Measurements from ENCODE around the gene PGM3.

Gene PGM3

GRCh38 chr6:83192871-83193746, at the start of gene PGM3, which contains the start of gene RWDD2A:
Gene PGM3, minus strand, starts transcription at chr6:83193265. Its CDS starts 2,253 bp downstream, at chr6:83191012.
Gene RWDD2A, plus strand, starts transcription at chr6:83193357. Its CDS starts 1,095 bp downstream, at chr6:83194452.
- Mint-ChIP-seq H3K4me3 (peak within 1 kb of the TSS; percentile 96), H3K9me3 (no peaks in the 10 kb centered on the region), H3K27ac (peak within 1 kb of the TSS; percentile 97), H3K4me1 (peaks cover 21% of the 10 kb centered on the region), H3K36me3 (peaks cover 39% of the 10 kb centered on the region)
- DNase-seq (ENCODE audit: low spot score in 2 of 2): peak; percentile 81 to 93
- ATAC-seq: peak; percentile 97

- no peak for DNase-seq (ENCODE audit: low spot score in 2 of 2)
- Mint-ChIP-seq H3K4me1 (no peaks in the 10 kb centered on the region), H3K9me3 (no peaks in the 10 kb centered on the region), H3K4me3 (no peak overlapping the region), H3K36me3 (no peaks in the 10 kb centered on the region), H3K27ac (no peak overlapping the region)
- no peak for ATAC-seq
These were observed 38.1 kb upstream of the PGM3 start for GRCh38 chr6:83231146-83231545.

GRCh38 chr6:83226517-83226916, 33.5 kb upstream of the PGM3 start:
- Mint-ChIP-seq H3K9me3 (no peaks in the 10 kb centered on the region), H3K4me3 (no peak overlapping the region), H3K4me1 (no peaks in the 10 kb centered on the region), H3K36me3 (no peaks in the 10 kb centered on the region), H3K27ac (no peak overlapping the region)
- ATAC-seq: no peak
- no peak for DNase-seq (ENCODE audit: low spot score in 2 of 2)

GRCh38 chr6:83221889-83222479, 28.9 kb upstream of the PGM3 start:
- H3K27ac Mint-ChIP-seq: no peak overlapping the region
- no peak overlapping the region for H3K4me3 Mint-ChIP-seq
- no peaks in the 10 kb centered on the region for H3K4me1 Mint-ChIP-seq
- H3K36me3 Mint-ChIP-seq: no peaks in the 10 kb centered on the region
- no peaks in the 10 kb centered on the region for H3K9me3 Mint-ChIP-seq
- ATAC-seq: no peak
- no peak for DNase-seq (ENCODE audit: low spot score in 2 of 2)

GRCh38 chr6:83221276-83221675, 28.2 kb upstream of the PGM3 start:
- Mint-ChIP-seq H3K4me1 (no peaks in the 10 kb centered on the region), H3K9me3 (no peaks in the 10 kb centered on the region), H3K27ac (no peak overlapping the region), H3K36me3 (no peaks in the 10 kb centered on the region), H3K4me3 (no peak overlapping the region)
- no peak for DNase-seq (ENCODE audit: low spot score in 2 of 2)
- no peak for ATAC-seq

- Mint-ChIP-seq H3K4me1 (no peaks in the 10 kb centered on the region), H3K36me3 (no peaks in the 10 kb centered on the region), H3K9me3 (no peaks in the 10 kb centered on the region), H3K4me3 (no peak overlapping the region), H3K27ac (peak overlapping the region; percentile 33)
- ATAC-seq (no peak), DNase-seq (ENCODE audit: low spot score in 2 of 2) (no peak)
These were observed 27.1 kb upstream of the PGM3 start for GRCh38 chr6:83220121-83220520.

- ATAC-seq (no peak), DNase-seq (ENCODE audit: low spot score in 2 of 2) (no peak)
- Mint-ChIP-seq H3K27ac (no peak overlapping the region), H3K9me3 (no peaks in the 10 kb centered on the region), H3K4me1 (no peaks in the 10 kb centered on the region), H3K4me3 (no peak overlapping the region), H3K36me3 (no peaks in the 10 kb centered on the region)
These were observed 25.6 kb upstream of the PGM3 start for GRCh38 chr6:83218646-83219045.

- no peak for DNase-seq (ENCODE audit: low spot score in 2 of 2)
- Mint-ChIP-seq H3K4me1 (no peaks in the 10 kb centered on the region), H3K27ac (no peak overlapping the region), H3K4me3 (no peak overlapping the region), H3K36me3 (no peaks in the 10 kb centered on the region), H3K9me3 (no peaks in the 10 kb centered on the region)
- ATAC-seq: no peak
These were observed 23.7 kb upstream of the PGM3 start for GRCh38 chr6:83216806-83217205.

GRCh38 chr6:83215131-83216047, 22.3 kb upstream of the PGM3 start:
- Mint-ChIP-seq H3K36me3 (no peaks in the 10 kb centered on the region), H3K4me1 (no peaks in the 10 kb centered on the region), H3K4me3 (no peak overlapping the region), H3K9me3 (no peaks in the 10 kb centered on the region), H3K27ac (no peak overlapping the region)
- DNase-seq (ENCODE audit: low spot score in 2 of 2) (peak; percentile 5 to 63), ATAC-seq (peak; percentile 92)

GRCh38 chr6:83202031-83202430, 9.0 kb upstream of the PGM3 start:
- no peaks in the 10 kb centered on the region for H3K36me3 Mint-ChIP-seq
- H3K4me1 Mint-ChIP-seq: peaks cover 6% of the 10 kb centered on the region
- H3K9me3 Mint-ChIP-seq: no peaks in the 10 kb centered on the region
- no peak overlapping the region for H3K4me3 Mint-ChIP-seq
- no peak for DNase-seq (ENCODE audit: low spot score in 2 of 2)
- H3K27ac Mint-ChIP-seq: no peak overlapping the region
- ATAC-seq: no peak

GRCh38 chr6:83199863-83200225, 6.8 kb upstream of the PGM3 start:
- no peaks in the 10 kb centered on the region for H3K9me3 Mint-ChIP-seq
- no peak for DNase-seq (ENCODE audit: low spot score in 2 of 2)
- peaks cover 11% of the 10 kb centered on the region for H3K4me1 Mint-ChIP-seq
- ATAC-seq: peak; percentile 24
- no peak overlapping the region for H3K4me3 Mint-ChIP-seq
- no peaks in the 10 kb centered on the region for H3K36me3 Mint-ChIP-seq
- no peak overlapping the region for H3K27ac Mint-ChIP-seq

GRCh38 chr6:83199173-83199862, 6.3 kb upstream of the PGM3 start:
- Mint-ChIP-seq H3K4me1 (peaks cover 14% of the 10 kb centered on the region), H3K27ac (peak overlapping the region; percentile 68), H3K9me3 (no peaks in the 10 kb centered on the region), H3K4me3 (no peak overlapping the region), H3K36me3 (no peaks in the 10 kb centered on the region)
- no peak for DNase-seq (ENCODE audit: low spot score in 2 of 2)
- ATAC-seq: peak; percentile 79

- no peak for ATAC-seq
- DNase-seq (ENCODE audit: low spot score in 2 of 2): no peak
- Mint-ChIP-seq H3K4me3 (no peak overlapping the region), H3K4me1 (peaks cover 20% of the 10 kb centered on the region), H3K9me3 (no peaks in the 10 kb centered on the region), H3K36me3 (no peaks in the 10 kb centered on the region), H3K27ac (no peak overlapping the region)
These were observed 5.6 kb upstream of the PGM3 start for GRCh38 chr6:83198486-83199172.

GRCh38 chr6:83193747-83194566, 892 bp upstream of the PGM3 start:
- peak overlapping the region; percentile 96 for H3K4me3 Mint-ChIP-seq
- peaks cover 31% of the 10 kb centered on the region for H3K36me3 Mint-ChIP-seq
- peak; percentile 8 to 58 for DNase-seq (ENCODE audit: low spot score in 2 of 2)
- no peaks in the 10 kb centered on the region for H3K9me3 Mint-ChIP-seq
- ATAC-seq: peak; percentile 17
- no peak overlapping the region for H3K27ac Mint-ChIP-seq
- H3K4me1 Mint-ChIP-seq: peaks cover 21% of the 10 kb centered on the region
